ENCODE measurements around the gene C10orf95. TPM values are rescaled to one million over a fixed set of nuclear protein-coding genes. Genes with fewer than 3 reads are reported as not detected.

C10orf95 gene
- total and polyA plus RNA-seq, 2 of the 13 experiments (the other 11 are each of a cell fraction or from before 2014, with no cell fraction given) = 0.05 to 0.07 TPM

DNA sequence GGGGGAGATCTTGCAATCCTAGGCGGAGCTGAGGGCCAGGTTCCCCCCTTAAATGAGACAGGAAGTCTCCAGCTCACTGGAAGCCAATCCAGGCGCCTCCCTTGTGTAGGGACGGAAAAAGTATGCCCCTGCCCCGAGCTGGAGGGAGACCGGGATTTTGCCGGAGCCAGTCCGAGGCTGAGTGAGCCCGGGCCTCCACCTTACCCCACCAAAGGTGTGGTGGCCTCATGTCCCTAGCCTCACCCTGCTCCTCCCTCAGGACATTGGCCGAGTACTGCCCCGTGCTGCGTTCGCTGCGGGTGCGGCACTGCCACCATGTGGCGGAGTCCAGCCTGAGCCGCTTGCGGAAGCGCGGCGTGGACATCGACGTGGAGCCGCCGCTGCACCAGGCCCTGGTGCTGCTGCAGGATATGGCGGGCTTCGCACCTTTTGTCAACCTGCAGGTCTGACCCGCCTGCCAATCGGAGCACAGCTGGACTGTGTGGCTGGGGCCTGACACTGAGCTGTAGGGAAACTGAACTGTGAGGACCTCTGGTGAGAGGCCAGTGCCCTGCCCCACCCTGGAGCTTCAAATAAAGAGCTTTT lies 28.7 kb downstream of the C10orf95 start (continued):
- peak; percentile 86 for TF ChIP-seq YY1 (IDR thresholded peaks at IDR 0.05; ENCODE audit: insufficient read depth, insufficient replicate concordance, low read depth, low read length)
- TF ChIP-seq ZSCAN12 (CRISPR knock-in tag; IDR thresholded peaks at IDR 0.05) = no peak
- no peak for TF ChIP-seq CENPX (CRISPR knock-in tag; IDR thresholded peaks at IDR 0.05)
- TF ChIP-seq ZNF607 (CRISPR knock-in tag; IDR thresholded peaks at IDR 0.05; ENCODE audit: borderline replicate concordance) = no peak; the same call in 1 of the 2 replicates
- peak; percentile 60 for TF ChIP-seq FOSL2 (CRISPR knock-in tag; IDR thresholded peaks at IDR 0.05)
- TF ChIP-seq THYN1 (CRISPR knock-in tag; IDR thresholded peaks at IDR 0.05; ENCODE audit: borderline replicate concordance, low read depth) = no peak
- TF ChIP-seq, protein P1, sequence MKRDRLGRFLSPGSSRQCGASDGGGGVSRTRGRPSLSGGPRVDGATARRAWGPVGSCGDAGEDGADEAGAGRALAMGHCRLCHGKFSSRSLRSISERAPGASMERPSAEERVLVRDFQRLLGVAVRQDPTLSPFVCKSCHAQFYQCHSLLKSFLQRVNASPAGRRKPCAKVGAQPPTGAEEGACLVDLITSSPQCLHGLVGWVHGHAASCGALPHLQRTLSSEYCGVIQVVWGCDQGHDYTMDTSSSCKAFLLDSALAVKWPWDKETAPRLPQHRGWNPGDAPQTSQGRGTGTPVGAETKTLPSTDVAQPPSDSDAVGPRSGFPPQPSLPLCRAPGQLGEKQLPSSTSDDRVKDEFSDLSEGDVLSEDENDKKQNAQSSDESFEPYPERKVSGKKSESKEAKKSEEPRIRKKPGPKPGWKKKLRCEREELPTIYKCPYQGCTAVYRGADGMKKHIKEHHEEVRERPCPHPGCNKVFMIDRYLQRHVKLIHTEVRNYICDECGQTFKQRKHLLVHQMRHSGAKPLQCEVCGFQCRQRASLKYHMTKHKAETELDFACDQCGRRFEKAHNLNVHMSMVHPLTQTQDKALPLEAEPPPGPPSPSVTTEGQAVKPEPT (CRISPR knock-in tag; IDR thresholded peaks at IDR 0.05; ENCODE audit: low read depth) = 0 out of 2 replicates have a peak, but pooled peaks have one; percentile 75
- no peak for TF ChIP-seq MBNL3 (CRISPR knock-in tag; conservative IDR thresholded peaks at IDR 0.05)
- TF ChIP-seq ARHGAP35 (CRISPR knock-in tag; IDR thresholded peaks at IDR 0.05; ENCODE audit: borderline replicate concordance) = peak; percentile 55; the same call in 1 of the 2 replicates
- TF ChIP-seq CSRNP1 (CRISPR knock-in tag; IDR thresholded peaks at IDR 0.05) = no peak
- no peak for TF ChIP-seq HOXA7 (CRISPR knock-in tag; IDR thresholded peaks at IDR 0.05)
- no peak for TF ChIP-seq EED (CRISPR knock-in tag; IDR thresholded peaks at IDR 0.05)
- TF ChIP-seq ZNF878 (CRISPR knock-in tag; IDR thresholded peaks at IDR 0.05) = no peak
- TF ChIP-seq ZNF646 (CRISPR knock-in tag; IDR thresholded peaks at IDR 0.05) = no peak
- TF ChIP-seq SAFB2 (CRISPR knock-in tag; IDR thresholded peaks at IDR 0.05; ENCODE audit: borderline replicate concordance, low read depth) = peak; percentile 28; the same call in 1 of the 2 replicates
- TF ChIP-seq ZNF317 (CRISPR knock-in tag; IDR thresholded peaks at IDR 0.05) = no peak
- TF ChIP-seq ATAD3A (CRISPR knock-in tag; IDR thresholded peaks at IDR 0.05) = no peak
- TF ChIP-seq DNMT1 (CRISPR knock-in tag; IDR thresholded peaks at IDR 0.05) = 0 out of 2 replicates have a peak, but pooled peaks have one; percentile 45
- no peak for TF ChIP-seq NFE2L2 (IDR thresholded peaks at IDR 0.05; ENCODE audit: low read length)
- TF ChIP-seq ZNF337 (CRISPR knock-in tag; IDR thresholded peaks at IDR 0.05; ENCODE audit: borderline replicate concordance, low read depth) = no peak
- TF ChIP-seq HDAC1 (CRISPR knock-in tag; IDR thresholded peaks at IDR 0.05) = peak; percentile 94
